GM12801 (cell line): ENCODE measurements around the gene OVOL3.

ENCODE experiments used
- TF ChIP-seq, protein P1 (sequence below): IDR thresholded peaks from one replicate; pipeline ENCODE4 v1.5.1; 2011; ENCODE audit warnings: control low read depth; ENCODE audit not compliant: insufficient read length; ENCODE audit errors: extremely low read depth

Gene OVOL3

DNA sequence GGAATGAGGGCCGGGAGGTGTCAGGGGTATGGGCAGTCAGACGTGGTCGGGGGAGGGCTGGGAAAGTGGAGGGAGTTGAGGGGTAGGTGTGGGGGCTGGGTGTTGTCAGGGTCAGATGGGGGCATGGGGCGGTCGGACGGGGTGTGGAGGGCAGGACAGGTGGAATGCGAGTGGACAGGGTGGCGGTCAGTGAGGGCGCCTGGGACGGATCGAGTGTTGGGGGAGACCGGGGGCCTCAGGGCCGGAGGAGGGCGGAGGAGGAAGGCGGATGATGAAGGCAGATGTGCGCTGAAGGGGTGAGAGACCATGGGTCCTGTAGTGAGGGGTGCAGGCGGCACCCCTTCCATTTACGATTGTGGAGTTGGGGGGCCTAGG is 10.0 kb downstream of the OVOL3 start:
- TF ChIP-seq, protein P1, sequence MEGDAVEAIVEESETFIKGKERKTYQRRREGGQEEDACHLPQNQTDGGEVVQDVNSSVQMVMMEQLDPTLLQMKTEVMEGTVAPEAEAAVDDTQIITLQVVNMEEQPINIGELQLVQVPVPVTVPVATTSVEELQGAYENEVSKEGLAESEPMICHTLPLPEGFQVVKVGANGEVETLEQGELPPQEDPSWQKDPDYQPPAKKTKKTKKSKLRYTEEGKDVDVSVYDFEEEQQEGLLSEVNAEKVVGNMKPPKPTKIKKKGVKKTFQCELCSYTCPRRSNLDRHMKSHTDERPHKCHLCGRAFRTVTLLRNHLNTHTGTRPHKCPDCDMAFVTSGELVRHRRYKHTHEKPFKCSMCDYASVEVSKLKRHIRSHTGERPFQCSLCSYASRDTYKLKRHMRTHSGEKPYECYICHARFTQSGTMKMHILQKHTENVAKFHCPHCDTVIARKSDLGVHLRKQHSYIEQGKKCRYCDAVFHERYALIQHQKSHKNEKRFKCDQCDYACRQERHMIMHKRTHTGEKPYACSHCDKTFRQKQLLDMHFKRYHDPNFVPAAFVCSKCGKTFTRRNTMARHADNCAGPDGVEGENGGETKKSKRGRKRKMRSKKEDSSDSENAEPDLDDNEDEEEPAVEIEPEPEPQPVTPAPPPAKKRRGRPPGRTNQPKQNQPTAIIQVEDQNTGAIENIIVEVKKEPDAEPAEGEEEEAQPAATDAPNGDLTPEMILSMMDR = no peak

DNA sequence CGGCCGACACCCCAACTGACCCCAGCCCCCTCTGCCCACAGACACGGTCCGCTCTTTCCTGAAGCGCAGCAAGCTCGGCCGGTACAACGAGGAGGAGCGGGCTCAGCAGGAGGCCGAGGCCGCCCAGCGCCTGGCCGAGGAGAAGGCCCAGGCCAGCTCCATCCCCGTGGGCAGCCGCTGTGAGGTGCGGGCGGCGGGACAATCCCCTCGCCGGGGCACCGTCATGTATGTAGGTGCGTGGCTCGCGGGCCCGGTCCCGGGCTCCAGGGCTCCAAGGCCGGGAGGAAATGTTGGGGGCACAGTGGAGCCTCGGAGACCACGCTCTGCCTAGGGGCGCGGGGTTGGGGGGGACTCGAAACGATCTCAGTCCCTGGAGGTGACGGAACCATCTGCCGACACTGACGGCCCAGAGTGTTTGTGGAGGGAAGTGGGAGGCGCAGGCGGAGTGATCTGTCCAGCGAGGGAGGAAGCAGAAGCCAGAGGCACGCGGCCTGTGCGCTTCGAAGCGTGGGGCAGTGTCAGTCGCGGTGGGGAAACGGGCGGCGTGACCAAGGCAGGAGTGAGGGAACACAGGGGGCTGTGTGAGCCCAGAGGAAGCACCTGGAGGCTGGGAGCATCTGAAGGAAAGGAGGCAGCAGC is 10.7 kb downstream of the OVOL3 start:
- TF ChIP-seq, protein P1 = no peak

DNA sequence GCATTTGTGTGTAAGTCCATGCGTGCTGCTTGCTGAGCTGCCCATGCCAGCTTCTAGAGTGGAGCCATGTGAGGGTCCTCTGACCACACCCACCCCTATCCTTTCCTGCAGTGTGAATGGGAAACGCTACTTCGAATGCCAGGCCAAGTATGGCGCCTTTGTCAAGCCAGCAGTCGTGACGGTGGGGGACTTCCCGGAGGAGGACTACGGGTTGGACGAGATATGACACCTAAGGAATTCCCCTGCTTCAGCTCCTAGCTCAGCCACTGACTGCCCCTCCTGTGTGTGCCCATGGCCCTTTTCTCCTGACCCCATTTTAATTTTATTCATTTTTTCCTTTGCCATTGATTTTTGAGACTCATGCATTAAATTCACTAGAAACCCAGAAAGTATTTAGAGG is 14.6 kb downstream of the OVOL3 start:
- TF ChIP-seq, protein P1 = no peak

DNA sequence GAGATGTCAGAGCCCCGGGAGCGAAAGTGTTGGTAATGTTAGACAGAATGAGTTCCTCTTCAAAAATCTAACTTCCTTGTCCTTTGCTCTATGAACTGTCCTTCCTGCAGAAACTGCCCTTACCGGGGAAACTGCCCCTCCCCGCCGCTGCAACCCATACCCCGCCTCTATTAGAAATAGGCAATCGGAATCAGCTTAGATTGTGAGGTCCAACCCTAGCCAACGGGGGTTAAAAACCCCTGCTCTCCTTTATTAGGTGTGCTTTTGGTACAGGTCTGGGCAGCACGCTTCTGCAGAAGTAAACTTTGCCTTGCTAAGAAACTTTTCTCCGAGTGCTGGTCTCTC is 17.4 kb downstream of the OVOL3 start:
- TF ChIP-seq, protein P1 = no peak

DNA sequence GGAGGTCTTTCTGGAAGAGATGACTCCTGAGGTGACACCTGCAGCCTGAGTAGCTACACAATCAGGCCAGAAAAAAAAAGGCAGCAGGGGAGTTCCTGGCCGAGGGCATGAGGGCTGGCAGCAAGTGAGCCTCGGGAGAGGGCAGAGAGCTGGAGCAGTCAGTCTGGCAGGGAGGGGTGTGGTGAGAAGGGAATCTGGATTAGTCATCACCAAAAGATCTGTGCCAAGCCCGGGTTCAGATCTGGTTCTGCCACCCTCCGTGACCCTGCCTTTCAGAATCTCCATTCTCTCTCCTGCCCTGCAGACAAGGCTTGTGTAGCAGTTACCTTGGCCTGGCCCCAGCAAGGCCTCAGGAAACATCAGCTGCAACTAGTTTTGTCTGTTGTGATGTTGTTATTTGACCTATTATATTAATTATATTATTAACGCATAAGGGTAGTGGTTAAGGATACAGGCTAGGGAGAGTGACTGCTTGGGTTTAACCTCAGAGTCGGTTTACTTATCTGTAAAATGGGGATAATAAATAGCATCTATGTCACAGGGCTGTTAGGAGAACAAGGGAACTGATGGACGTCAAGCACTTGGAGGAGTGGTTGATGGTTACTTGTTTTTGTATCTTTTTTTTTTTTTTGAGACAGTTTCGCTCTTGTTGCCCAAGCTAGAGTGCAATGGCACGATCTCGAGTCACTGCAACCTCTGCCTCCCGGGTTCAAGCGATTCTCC is 26.2 kb downstream of the OVOL3 start:
- TF ChIP-seq, protein P1 = no peak

DNA sequence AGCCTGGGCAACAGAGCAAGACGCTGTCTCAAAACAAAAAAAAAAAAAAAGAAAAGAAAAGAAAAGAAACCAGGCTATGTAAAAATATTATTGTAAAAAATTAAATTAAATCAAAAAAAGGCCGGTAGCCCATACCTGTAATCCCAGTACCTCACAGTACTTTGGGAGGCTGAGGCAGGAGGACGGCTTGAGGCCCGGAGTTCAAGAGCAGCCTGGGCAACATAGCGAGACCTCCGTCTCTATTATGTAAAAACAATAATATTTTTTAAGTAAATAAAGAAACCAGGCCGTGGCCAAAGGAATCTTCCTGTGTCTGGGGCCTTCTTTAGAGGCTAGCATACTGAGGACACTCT is 28.2 kb downstream of the OVOL3 start:
- TF ChIP-seq, protein P1 = no peak

DNA sequence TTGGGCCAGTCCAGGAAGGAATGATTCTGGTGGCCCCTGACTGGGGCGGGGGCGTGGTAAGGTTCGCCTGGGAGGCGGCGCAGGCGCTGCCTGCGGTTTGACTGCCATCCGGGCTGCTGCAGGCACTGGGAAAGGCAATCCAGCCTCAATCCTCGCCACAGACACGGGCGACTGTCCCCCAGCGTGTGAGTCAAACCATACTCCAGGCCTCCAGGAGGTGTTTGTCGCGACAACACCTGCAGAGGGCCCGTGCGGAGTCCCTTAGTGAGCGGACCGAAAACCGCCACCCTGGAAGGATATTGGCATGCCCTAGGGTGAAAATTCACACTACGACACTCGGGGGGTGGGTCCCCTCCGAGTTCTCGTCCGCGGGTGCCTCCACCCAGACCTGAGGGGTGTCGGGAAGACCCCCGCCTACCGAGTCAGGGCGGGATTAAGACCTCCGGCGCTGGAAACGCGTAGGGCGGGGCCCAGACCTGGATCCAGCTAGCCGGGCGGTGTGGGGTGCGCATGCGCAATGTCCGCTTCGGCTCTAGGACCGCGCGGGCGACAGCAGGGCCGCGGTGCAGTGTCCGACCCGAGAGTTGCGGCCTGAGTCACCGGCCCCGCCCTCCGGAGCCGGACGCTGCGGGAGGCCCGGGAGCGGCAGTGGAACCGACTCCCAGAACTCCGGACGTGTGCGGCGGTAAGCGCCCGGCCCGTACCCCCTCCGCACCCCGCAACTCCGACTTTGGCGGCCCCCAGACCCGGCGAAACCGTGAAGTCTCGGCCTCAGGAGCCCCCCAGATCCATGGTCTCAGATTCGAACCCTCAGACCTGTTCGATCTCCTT is 28.7 kb downstream of the OVOL3 start, which contains the start of gene CAPNS1:
CAPNS1 (plus strand) TSS at position 594 of the 831 bp plus-strand sequence. CDS start 946 bp downstream, outside the sequence.
- TF ChIP-seq, protein P1 = no peak
